ENCODE data around the gene CLDN15. TPM values are rescaled to one million over a fixed set of nuclear protein-coding genes. Genes with fewer than 3 reads are reported as not detected.
A peak's percentile ranks its signal among the peaks of the same experiment; 100 is the strongest.

Gene CLDN15
- total RNA-seq, 1 experiment from 2014 or later, result 6.5 TPM

DNA sequence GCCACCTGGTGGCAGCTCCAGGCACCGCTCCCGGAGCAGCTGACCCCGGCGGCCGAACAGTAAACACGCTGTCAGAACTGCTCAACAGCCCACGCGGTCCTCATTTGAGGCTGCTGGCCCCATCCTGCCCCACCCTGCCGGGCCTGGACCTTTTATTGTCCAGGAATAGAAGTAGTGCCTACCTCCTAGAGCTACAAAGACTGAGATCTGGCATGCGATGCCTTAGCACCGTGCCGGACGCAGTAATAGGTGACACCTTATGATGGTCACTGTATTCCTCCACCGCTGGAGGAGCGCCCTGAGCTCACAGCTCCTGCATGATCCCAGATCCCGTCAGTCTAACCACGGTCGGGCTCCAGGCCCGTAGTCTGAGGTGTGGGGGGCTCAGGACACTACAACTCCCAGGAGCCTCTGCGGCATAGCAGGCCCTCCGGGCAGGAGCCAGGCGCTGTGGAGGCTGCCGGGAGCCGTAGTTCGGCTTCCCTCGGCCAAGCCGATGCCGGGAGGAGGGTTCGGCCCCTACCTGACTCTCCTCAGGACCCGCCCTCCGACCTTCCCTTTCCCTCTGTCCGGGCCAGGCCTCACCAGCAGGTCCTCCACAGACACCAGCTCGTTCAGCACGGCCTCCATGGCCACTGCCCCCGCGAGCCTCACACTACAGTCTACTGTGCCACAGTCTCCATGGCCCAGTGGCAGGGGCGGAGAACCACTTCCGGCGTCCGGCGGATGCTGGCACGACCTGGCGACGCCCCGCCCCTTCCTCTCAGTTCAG lies 7.0 kb upstream of the CLDN15 start, which contains the start of gene FIS1:
Gene FIS1 (minus strand): TSS at position 707 of the 772 bp plus-strand sequence. CDS start 77 bp downstream, at position 630.
- Mint-ChIP-seq H3K9me3 (no peaks in the 10 kb centered on the region), H3K4me1 (peaks cover 21% of the 10 kb centered on the region), H3K27me3 (ENCODE audit: low read depth) (no peaks in the 10 kb centered on the region), H3K36me3 (peaks cover 16% of the 10 kb centered on the region), H3K27ac (peak within 1 kb of the TSS; percentile 98), H3K4me3 (peak within 1 kb of the TSS; percentile 96)
- DNase-seq (ENCODE audit: low spot score), result peak; percentile 95
- TF ChIP-seq CREB1 (CRISPR knock-in tag; IDR thresholded peaks at IDR 0.05), result 0 out of 2 replicates have a peak, but pooled peaks have one; percentile 14
- TF ChIP-seq, protein P1, sequence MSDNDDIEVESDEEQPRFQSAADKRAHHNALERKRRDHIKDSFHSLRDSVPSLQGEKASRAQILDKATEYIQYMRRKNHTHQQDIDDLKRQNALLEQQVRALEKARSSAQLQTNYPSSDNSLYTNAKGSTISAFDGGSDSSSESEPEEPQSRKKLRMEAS (CRISPR knock-in tag; IDR thresholded peaks at IDR 0.05), result peak; percentile 58
- peak; percentile 95 for TF ChIP-seq FOXK1 (CRISPR knock-in tag; IDR thresholded peaks at IDR 0.05)
- TF ChIP-seq, protein P2, sequence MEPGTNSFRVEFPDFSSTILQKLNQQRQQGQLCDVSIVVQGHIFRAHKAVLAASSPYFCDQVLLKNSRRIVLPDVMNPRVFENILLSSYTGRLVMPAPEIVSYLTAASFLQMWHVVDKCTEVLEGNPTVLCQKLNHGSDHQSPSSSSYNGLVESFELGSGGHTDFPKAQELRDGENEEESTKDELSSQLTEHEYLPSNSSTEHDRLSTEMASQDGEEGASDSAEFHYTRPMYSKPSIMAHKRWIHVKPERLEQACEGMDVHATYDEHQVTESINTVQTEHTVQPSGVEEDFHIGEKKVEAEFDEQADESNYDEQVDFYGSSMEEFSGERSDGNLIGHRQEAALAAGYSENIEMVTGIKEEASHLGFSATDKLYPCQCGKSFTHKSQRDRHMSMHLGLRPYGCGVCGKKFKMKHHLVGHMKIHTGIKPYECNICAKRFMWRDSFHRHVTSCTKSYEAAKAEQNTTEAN (CRISPR knock-in tag; IDR thresholded peaks at IDR 0.05), result peak; percentile 22; the same call in 1 of the 2 replicates
- TF ChIP-seq CBFB (CRISPR knock-in tag; IDR thresholded peaks at IDR 0.05; ENCODE audit: low read depth), result 0 out of 2 replicates have a peak, but pooled peaks have one; percentile 2
- no peak for TF ChIP-seq NFE2L1 (CRISPR knock-in tag; IDR thresholded peaks at IDR 0.05)
- TF ChIP-seq RELA (CRISPR knock-in tag; IDR thresholded peaks at IDR 0.05; ENCODE audit: borderline replicate concordance), result peak; percentile 44; the same call in 1 of the 2 replicates
- peak; percentile 57; the same call in 1 of the 2 replicates for TF ChIP-seq USF2 (CRISPR knock-in tag; IDR thresholded peaks at IDR 0.05)
- TF ChIP-seq, protein P3, sequence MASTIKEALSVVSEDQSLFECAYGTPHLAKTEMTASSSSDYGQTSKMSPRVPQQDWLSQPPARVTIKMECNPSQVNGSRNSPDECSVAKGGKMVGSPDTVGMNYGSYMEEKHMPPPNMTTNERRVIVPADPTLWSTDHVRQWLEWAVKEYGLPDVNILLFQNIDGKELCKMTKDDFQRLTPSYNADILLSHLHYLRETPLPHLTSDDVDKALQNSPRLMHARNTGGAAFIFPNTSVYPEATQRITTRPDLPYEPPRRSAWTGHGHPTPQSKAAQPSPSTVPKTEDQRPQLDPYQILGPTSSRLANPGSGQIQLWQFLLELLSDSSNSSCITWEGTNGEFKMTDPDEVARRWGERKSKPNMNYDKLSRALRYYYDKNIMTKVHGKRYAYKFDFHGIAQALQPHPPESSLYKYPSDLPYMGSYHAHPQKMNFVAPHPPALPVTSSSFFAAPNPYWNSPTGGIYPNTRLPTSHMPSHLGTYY (CRISPR knock-in tag; IDR thresholded peaks at IDR 0.05), result peak; percentile 75; the same call in 1 of the 2 replicates
- TF ChIP-seq SP1 (CRISPR knock-in tag; conservative IDR thresholded peaks at IDR 0.05), result peak; percentile 90
- TF ChIP-seq TEAD1 (CRISPR knock-in tag; IDR thresholded peaks at IDR 0.05), result peak; percentile 52; the same call in 1 of the 2 replicates
- TF ChIP-seq E2F4 (CRISPR knock-in tag; IDR thresholded peaks at IDR 0.05; ENCODE audit: borderline replicate concordance, low read depth), result no peak
- peak; percentile 45; the same call in 1 of the 2 replicates for TF ChIP-seq ZNF281 (CRISPR knock-in tag; IDR thresholded peaks at IDR 0.05)
- 0 out of 2 replicates have a peak, but pooled peaks have one; percentile 26 for TF ChIP-seq ESRRA (CRISPR knock-in tag; IDR thresholded peaks at IDR 0.05; ENCODE audit: borderline replicate concordance)
- no peak for TF ChIP-seq FOXP1 (CRISPR knock-in tag; IDR thresholded peaks at IDR 0.05; ENCODE audit: borderline replicate concordance)
- TF ChIP-seq EMX1 (CRISPR knock-in tag; IDR thresholded peaks at IDR 0.05), result 0 out of 2 replicates have a peak, but pooled peaks have one; percentile 60
- peak; percentile 27; the same call in 1 of the 2 replicates for TF ChIP-seq MYBL2 (CRISPR knock-in tag; IDR thresholded peaks at IDR 0.05)
- 0 out of 2 replicates have a peak, but pooled peaks have one; percentile 45 for TF ChIP-seq SMAD4 (CRISPR knock-in tag; IDR thresholded peaks at IDR 0.05)
- no peak for TF ChIP-seq OVOL2 (CRISPR knock-in tag; IDR thresholded peaks at IDR 0.05; ENCODE audit: borderline replicate concordance)
- peak; percentile 71 for TF ChIP-seq GABPB1 (CRISPR knock-in tag; IDR thresholded peaks at IDR 0.05)
- TF ChIP-seq, protein P4, sequence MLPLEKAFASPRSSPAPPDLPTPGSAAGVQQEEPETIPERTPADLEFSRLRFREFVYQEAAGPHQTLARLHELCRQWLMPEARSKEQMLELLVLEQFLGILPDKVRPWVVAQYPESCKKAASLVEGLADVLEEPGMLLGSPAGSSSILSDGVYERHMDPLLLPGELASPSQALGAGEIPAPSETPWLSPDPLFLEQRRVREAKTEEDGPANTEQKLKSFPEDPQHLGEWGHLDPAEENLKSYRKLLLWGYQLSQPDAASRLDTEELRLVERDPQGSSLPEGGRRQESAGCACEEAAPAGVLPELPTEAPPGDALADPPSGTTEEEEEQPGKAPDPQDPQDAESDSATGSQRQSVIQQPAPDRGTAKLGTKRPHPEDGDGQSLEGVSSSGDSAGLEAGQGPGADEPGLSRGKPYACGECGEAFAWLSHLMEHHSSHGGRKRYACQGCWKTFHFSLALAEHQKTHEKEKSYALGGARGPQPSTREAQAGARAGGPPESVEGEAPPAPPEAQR (CRISPR knock-in tag; IDR thresholded peaks at IDR 0.05), result no peak
- TF ChIP-seq CTCF (IDR thresholded peaks at IDR 0.05), result peak; percentile 47
- ATAC-seq, result peak; percentile 93
- ChIA-PET POLR2A (interaction anchor here (0.6 to 2.5 kb wide), 3 partner anchors 10 to 66 kb away, joined by 4 to 13 read pairs (median 10); partner anchors contain the start of gene ZNHIT1), CTCF (interaction anchor here (0.6 to 4.4 kb wide), 32 partner anchors 8 to 350 kb away, joined by 3 to 62 read pairs (median 5); partner anchors contain the start of genes PLOD3, VGF and ZNHIT1)

Data from WTC11 (cell line).